ENCODE measurements around the gene BAIAP2. TPM values are rescaled to one million over a fixed set of nuclear protein-coding genes. Genes with fewer than 3 reads are reported as not detected.

The BAIAP2 gene
- total and polyA plus RNA-seq, 2 donors (not counting 3 experiments of a cell fraction or from before 2014, with no cell fraction given): 12.3 to 18.6 TPM

- no peak for DNase-seq (ENCODE audit: low read depth, low spot score)
- H3K79me2 ChIP-seq (ENCODE audit: control insufficient read depth, insufficient read depth, low read length): no peaks in the 10 kb centered on the region
- no peak overlapping the region for H3K4me3 ChIP-seq (replicated peaks in 1 of 3; ENCODE audit: insufficient read depth in 1 of 3, low read depth in 1 of 3, low read length in 3 of 3)
- intact Hi-C loops (cut with micrococcal nuclease) (no loop called here), dilution Hi-C loops (cut with MboI; ENCODE audit: extremely low pct_ligation_motif_present, low sequenced_read_pairs) (no loop called here)
- H3K27me3 ChIP-seq (ENCODE audit: control insufficient read depth in 2 of 2, insufficient read depth in 2 of 2, low read length in 2 of 2): no peaks in the 10 kb centered on the region
- H3K9ac ChIP-seq (replicated peaks; ENCODE audit: extremely low read depth, insufficient read depth, low read length): no peak overlapping the region
- no peak for FAIRE-seq
- no peaks in the 10 kb centered on the region for H3K4me1 ChIP-seq (ENCODE audit: control insufficient read depth, extremely low read depth, insufficient read depth, low read length)
- no peak overlapping the region for H3K27ac ChIP-seq (ENCODE audit: insufficient read depth, low read depth, low read length)
- H3K4me2 ChIP-seq (ENCODE audit: insufficient read depth, low read length): no peak overlapping the region
- POLR2A ChIA-PET: no interaction called here
- BruUV-seq (replicated peaks): no TSS peak
- H3K36me3 ChIP-seq (ENCODE audit: control insufficient read depth in 2 of 2, extremely low read depth in 1 of 2, insufficient read depth in 2 of 2, low read length in 2 of 2): no peaks in the 10 kb centered on the region
- no peaks in the 10 kb centered on the region for H3K9me1 ChIP-seq (replicated peaks; ENCODE audit: control insufficient read depth, extremely low read depth, insufficient read depth, low read length)
- H4K20me1 ChIP-seq (replicated peaks; ENCODE audit: control insufficient read depth, extremely low read depth, insufficient read depth, low read length): no peaks in the 10 kb centered on the region
- CTCF ChIA-PET: interaction anchor here (1.6 kb wide), 1 partner anchor 8 kb away, joined by 5 read pairs; no protein-coding TSS in a partner anchor
- TF ChIP-seq POLR2A (IDR thresholded peaks at IDR 0.05; ENCODE audit: low read depth, low read length) (no peak), FOS (IDR thresholded peaks at IDR 0.05; ENCODE audit: borderline replicate concordance, insufficient read depth, low read length) (no peak), CTCF (IDR thresholded peaks at IDR 0.05; ENCODE audit: extremely low read depth in 1 of 2, insufficient read depth in 1 of 2, low read depth in 1 of 2, low read length in 2 of 2) (no peak), EZH2 (IDR thresholded peaks at IDR 0.05; ENCODE audit: borderline replicate concordance, low read depth, low read length, severe bottlenecking) (no peak), MYC (IDR thresholded peaks at IDR 0.05; ENCODE audit: low read depth, low read length) (no peak), GATA2 (IDR thresholded peaks at IDR 0.05; ENCODE audit: insufficient read depth, insufficient read length, low read depth, low read length) (no peak), POLR2AphosphoS5 (IDR thresholded peaks at IDR 0.05; ENCODE audit: insufficient read depth, low read depth, low read length) (no peak), JUN (IDR thresholded peaks at IDR 0.05; ENCODE audit: borderline replicate concordance, insufficient read depth, insufficient read length, low read depth) (no peak)
- TF ChIP-seq, protein P1, sequence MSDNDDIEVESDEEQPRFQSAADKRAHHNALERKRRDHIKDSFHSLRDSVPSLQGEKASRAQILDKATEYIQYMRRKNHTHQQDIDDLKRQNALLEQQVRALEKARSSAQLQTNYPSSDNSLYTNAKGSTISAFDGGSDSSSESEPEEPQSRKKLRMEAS (IDR thresholded peaks at IDR 0.05; ENCODE audit: insufficient read depth, insufficient read length): no peak
- H2AFZ ChIP-seq (ENCODE audit: low read depth, low read length): no peak overlapping the region
- H3K9me3 ChIP-seq (replicated peaks; ENCODE audit: control insufficient read depth, insufficient read depth, low read length): no peaks in the 10 kb centered on the region
Observed at GRCh38 chr17:81109957-81110356, 75.0 kb downstream of the BAIAP2 start.

Data from endothelial cell of umbilical vein (primary cell).